Measurements from ENCODE around the gene ANGPTL1. TPM values are rescaled to one million over a fixed set of nuclear protein-coding genes. Genes with fewer than 3 reads are reported as not detected.

Gene ANGPTL1
- total RNA-seq, 1 donor from 2014 or later, result 9.3 TPM

DNA sequence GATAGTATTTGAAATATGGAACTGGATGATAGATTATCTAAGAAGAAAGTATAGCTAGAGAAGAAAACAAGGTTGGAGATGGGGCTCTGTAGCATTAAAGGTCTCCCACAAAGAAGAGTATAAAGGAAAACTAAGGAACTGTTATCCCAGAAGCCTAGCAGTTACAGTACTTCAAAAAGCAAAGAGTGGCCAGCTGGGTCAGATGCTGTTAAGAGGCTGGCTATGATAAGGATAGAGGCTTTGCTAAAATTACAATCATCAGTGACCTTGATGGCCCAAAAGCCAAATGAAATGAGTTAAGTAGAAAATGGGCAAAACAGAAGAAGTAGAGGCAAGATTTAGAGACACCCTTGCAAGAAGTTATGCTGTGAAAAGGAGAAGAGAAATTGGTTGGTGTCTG lies 25.1 kb upstream of the ANGPTL1 start:
- no peaks in the 10 kb centered on the region for H3K36me3 ChIP-seq
- no peak overlapping the region for H3K4me3 ChIP-seq
- H3K4me1 ChIP-seq, result no peaks in the 10 kb centered on the region
- TF ChIP-seq, protein P1, sequence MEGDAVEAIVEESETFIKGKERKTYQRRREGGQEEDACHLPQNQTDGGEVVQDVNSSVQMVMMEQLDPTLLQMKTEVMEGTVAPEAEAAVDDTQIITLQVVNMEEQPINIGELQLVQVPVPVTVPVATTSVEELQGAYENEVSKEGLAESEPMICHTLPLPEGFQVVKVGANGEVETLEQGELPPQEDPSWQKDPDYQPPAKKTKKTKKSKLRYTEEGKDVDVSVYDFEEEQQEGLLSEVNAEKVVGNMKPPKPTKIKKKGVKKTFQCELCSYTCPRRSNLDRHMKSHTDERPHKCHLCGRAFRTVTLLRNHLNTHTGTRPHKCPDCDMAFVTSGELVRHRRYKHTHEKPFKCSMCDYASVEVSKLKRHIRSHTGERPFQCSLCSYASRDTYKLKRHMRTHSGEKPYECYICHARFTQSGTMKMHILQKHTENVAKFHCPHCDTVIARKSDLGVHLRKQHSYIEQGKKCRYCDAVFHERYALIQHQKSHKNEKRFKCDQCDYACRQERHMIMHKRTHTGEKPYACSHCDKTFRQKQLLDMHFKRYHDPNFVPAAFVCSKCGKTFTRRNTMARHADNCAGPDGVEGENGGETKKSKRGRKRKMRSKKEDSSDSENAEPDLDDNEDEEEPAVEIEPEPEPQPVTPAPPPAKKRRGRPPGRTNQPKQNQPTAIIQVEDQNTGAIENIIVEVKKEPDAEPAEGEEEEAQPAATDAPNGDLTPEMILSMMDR (IDR thresholded peaks at IDR 0.05), result no peak
- ATAC-seq, result no peak
- no peaks in the 10 kb centered on the region for H3K27me3 ChIP-seq
- no peak overlapping the region for H3K27ac ChIP-seq
- DNase-seq, result no peak
- intact Hi-C loops (cut with DNase I), result no loop called here
- no peaks in the 10 kb centered on the region for H3K9me3 ChIP-seq

DNA sequence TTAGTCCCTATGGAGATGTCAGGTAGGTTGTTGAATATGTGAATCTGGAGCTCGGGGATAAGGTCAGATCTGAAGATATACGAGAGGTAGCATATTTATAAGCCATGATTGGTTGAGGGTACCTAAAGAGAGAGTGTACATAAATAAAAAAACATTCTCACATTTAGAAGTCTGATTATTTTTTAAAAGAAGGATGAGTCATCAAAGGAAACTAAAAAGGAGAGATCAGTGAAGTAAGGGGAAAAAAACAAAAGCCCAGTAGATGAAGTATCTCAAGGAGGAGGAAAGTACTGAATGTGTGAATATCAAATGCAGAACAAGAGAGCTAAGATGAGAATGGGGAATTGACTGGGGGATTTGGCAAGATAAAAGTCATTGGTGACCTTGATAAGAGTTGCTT lies 15.7 kb upstream of the ANGPTL1 start:
- TF ChIP-seq, protein P1 (IDR thresholded peaks at IDR 0.05), result no peak
- H3K9me3 ChIP-seq, result no peaks in the 10 kb centered on the region
- ATAC-seq, result no peak

DNA sequence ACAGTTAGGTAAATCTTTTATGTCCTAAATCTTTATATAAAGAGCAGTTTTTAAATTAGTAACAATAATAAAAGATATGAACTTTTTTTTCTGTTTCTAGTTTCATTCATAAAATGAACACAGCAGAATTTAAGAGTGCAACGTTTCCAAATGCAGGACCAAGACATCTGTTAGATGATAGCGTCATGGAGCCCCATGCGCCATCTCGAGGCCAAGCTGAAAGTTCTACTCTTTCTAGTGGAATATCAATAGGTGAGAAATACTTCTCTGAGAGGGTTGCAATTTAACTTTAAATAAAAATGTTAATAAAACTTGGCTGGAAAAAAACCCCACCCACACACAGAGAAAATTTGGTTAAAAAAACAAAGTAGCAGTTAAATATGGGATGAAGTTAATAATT lies 15.0 kb upstream of the ANGPTL1 start:
- no peak for ATAC-seq
- H3K27ac ChIP-seq, result no peak overlapping the region
- H3K36me3 ChIP-seq, result no peaks in the 10 kb centered on the region

More for the DNA sequence above, 15.7 kb upstream of the ANGPTL1 start:
- no peak for DNase-seq
- H3K4me1 ChIP-seq, result no peaks in the 10 kb centered on the region
- H3K36me3 ChIP-seq, result no peaks in the 10 kb centered on the region
- no peak overlapping the region for H3K27ac ChIP-seq
- intact Hi-C loops (cut with DNase I), result no loop called here
- H3K4me3 ChIP-seq, result no peak overlapping the region
- no peaks in the 10 kb centered on the region for H3K27me3 ChIP-seq

DNA sequence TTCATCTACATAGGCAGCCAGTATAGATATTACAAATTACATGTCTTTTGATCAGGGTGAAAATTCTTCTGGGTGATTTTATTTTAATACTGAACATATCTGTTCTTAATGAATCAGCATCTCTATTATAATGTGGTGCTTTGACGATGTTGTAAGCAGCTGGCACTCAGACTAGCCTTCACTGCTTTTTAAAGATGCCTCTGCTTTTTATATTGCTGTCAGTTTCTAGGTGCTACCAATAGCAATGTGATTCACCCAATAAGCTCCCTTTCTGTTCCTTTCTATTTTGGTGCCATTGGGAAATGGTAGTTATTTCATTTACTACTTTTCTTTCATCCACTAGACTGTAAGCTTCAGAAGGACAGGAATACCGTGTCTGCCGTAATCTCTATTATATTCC lies 11.1 kb upstream of the ANGPTL1 start:
- Histone ChIP-seq H3K27me3 (no peaks in the 10 kb centered on the region), H3K4me1 (no peaks in the 10 kb centered on the region), H3K9me3 (no peaks in the 10 kb centered on the region), H3K36me3 (no peaks in the 10 kb centered on the region), H3K27ac (no peak overlapping the region), H3K4me3 (no peak overlapping the region)
- TF ChIP-seq, protein P1 (IDR thresholded peaks at IDR 0.05), result no peak
- DNase-seq (no peak), ATAC-seq (no peak)
- intact Hi-C loops (cut with DNase I), result no loop called here

More for the DNA sequence above, 15.0 kb upstream of the ANGPTL1 start:
- TF ChIP-seq, protein P1 (IDR thresholded peaks at IDR 0.05), result no peak
- no peak for DNase-seq
- Histone ChIP-seq H3K4me1 (no peaks in the 10 kb centered on the region), H3K9me3 (no peaks in the 10 kb centered on the region), H3K4me3 (no peak overlapping the region), H3K27me3 (no peaks in the 10 kb centered on the region)
- intact Hi-C loops (cut with DNase I), result no loop called here

DNA sequence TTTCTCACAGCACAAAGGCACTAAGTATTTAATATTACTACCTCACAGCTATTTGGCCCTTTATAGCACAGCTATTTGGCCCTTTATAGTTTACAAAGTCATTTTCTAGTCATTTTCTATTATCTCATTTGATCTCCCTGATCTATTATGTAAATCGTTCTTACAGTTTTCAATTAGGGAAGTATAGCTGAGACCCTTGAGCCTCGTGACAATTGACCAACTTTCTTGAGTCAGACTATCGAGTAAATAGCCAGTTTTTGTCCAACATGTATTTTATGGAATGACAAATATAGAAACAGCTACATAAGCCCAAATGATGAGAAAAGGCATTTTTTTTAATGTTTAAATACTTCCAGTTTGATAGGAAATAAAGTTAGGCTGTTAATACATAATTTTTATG lies 7.0 kb upstream of the ANGPTL1 start:
- TF ChIP-seq, protein P1 (IDR thresholded peaks at IDR 0.05), result no peak
- intact Hi-C loops (cut with DNase I), result no loop called here

DNA sequence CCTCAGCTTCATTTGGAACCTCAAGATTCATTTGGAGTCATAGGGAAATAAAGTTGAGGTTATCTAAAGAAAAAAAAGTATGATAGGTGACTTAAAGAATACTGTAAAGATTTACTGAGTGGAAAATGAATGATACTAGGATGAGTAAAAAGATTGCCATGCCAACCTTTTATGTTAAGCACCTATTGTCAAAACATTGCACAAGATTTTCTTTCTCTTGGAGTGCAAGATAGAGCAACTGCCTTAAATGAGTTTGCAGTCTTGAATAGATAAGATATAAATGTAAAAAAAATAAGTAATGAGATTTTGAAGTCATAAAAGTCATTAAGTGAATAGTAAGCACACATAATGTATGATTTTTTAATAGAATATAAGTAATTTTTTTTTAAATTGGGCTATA lies 5.1 kb upstream of the ANGPTL1 start:
- Histone ChIP-seq H3K27me3 (no peaks in the 10 kb centered on the region), H3K4me1 (peaks cover 7% of the 10 kb centered on the region), H3K36me3 (no peaks in the 10 kb centered on the region), H3K9me3 (no peaks in the 10 kb centered on the region), H3K4me3 (no peak overlapping the region), H3K27ac (no peak overlapping the region)
- intact Hi-C loops (cut with DNase I), result no loop called here
- TF ChIP-seq, protein P1 (IDR thresholded peaks at IDR 0.05), result no peak
- ATAC-seq (no peak), DNase-seq (no peak)

More for the DNA sequence above, 7.0 kb upstream of the ANGPTL1 start:
- H3K4me1 ChIP-seq, result no peaks in the 10 kb centered on the region
- no peaks in the 10 kb centered on the region for H3K9me3 ChIP-seq
- no peak overlapping the region for H3K4me3 ChIP-seq
- DNase-seq, result no peak
- ATAC-seq, result no peak
- H3K27ac ChIP-seq, result no peak overlapping the region
- no peaks in the 10 kb centered on the region for H3K27me3 ChIP-seq
- no peaks in the 10 kb centered on the region for H3K36me3 ChIP-seq

Data from upper lobe of right lung (tissue), 1 donor.